ENCODE measurements around the gene CDADC1. TPM values are rescaled to one million over a fixed set of nuclear protein-coding genes. Genes with fewer than 3 reads are reported as not detected.
"Not testable (repeated sequence)": the region's sequence is repeated elsewhere in the genome, so short reads cannot be mapped to it uniquely, and the experiment has no call there.

CDADC1 gene
- total RNA-seq, 1 donor from 2014 or later: 8.4 TPM

GRCh38 chr13:49287995-49288394 is 40.3 kb downstream of the CDADC1 start:
- no peaks in the 10 kb centered on the region for H3K9me3 Mint-ChIP-seq (ENCODE audit: unreplicated experiment)
- H3K4me3 Mint-ChIP-seq (ENCODE audit: unreplicated experiment): no peak overlapping the region
- H3K27ac Mint-ChIP-seq (ENCODE audit: unreplicated experiment): no peak overlapping the region
- no peak for DNase-seq (ENCODE audit: extremely low spot score, unreplicated experiment)
- no peak for TF ChIP-seq CTCF (IDR thresholded peaks at IDR 0.05)
- H3K36me3 Mint-ChIP-seq (ENCODE audit: unreplicated experiment): no peaks in the 10 kb centered on the region
- peaks cover 3% of the 10 kb centered on the region for H3K4me1 Mint-ChIP-seq (ENCODE audit: unreplicated experiment)
- no peaks in the 10 kb centered on the region for H3K27me3 Mint-ChIP-seq (ENCODE audit: unreplicated experiment)

GRCh38 chr13:49288458-49288857 is 40.7 kb downstream of the CDADC1 start:
- H3K27ac Mint-ChIP-seq (ENCODE audit: unreplicated experiment): no peak overlapping the region
- no peaks in the 10 kb centered on the region for H3K9me3 Mint-ChIP-seq (ENCODE audit: unreplicated experiment)
- H3K27me3 Mint-ChIP-seq (ENCODE audit: unreplicated experiment): no peaks in the 10 kb centered on the region
- peaks cover 3% of the 10 kb centered on the region for H3K4me1 Mint-ChIP-seq (ENCODE audit: unreplicated experiment)
- no peak for TF ChIP-seq CTCF (IDR thresholded peaks at IDR 0.05)
- no peak for DNase-seq (ENCODE audit: extremely low spot score, unreplicated experiment)
- no peak overlapping the region for H3K4me3 Mint-ChIP-seq (ENCODE audit: unreplicated experiment)
- no peaks in the 10 kb centered on the region for H3K36me3 Mint-ChIP-seq (ENCODE audit: unreplicated experiment)

GRCh38 chr13:49292742-49293486 is 45.2 kb downstream of the CDADC1 start:
- no peak overlapping the region for H3K27ac Mint-ChIP-seq (ENCODE audit: unreplicated experiment)
- no peaks in the 10 kb centered on the region for H3K36me3 Mint-ChIP-seq (ENCODE audit: unreplicated experiment)
- H3K27me3 Mint-ChIP-seq (ENCODE audit: unreplicated experiment): no peaks in the 10 kb centered on the region
- H3K4me1 Mint-ChIP-seq (ENCODE audit: unreplicated experiment): peaks cover 3% of the 10 kb centered on the region
- H3K4me3 Mint-ChIP-seq (ENCODE audit: unreplicated experiment): no peak overlapping the region
- no peaks in the 10 kb centered on the region for H3K9me3 Mint-ChIP-seq (ENCODE audit: unreplicated experiment)
- no peak for DNase-seq (ENCODE audit: extremely low spot score, unreplicated experiment)
- TF ChIP-seq CTCF (IDR thresholded peaks at IDR 0.05): no peak

- H3K4me3 Mint-ChIP-seq (ENCODE audit: unreplicated experiment); H3K36me3 Mint-ChIP-seq (ENCODE audit: unreplicated experiment); H3K9me3 Mint-ChIP-seq (ENCODE audit: unreplicated experiment); H3K4me1 Mint-ChIP-seq (ENCODE audit: unreplicated experiment); H3K27me3 Mint-ChIP-seq (ENCODE audit: unreplicated experiment); DNase-seq (ENCODE audit: extremely low spot score, unreplicated experiment); H3K27ac Mint-ChIP-seq (ENCODE audit: unreplicated experiment): not testable (repeated sequence)
Measured at GRCh38 chr13:49294723-49295122, 47.0 kb downstream of the CDADC1 start.

GRCh38 chr13:49295244-49295643 is 47.5 kb downstream of the CDADC1 start:
- Mint-ChIP-seq H3K27me3 (ENCODE audit: unreplicated experiment) (no peaks in the 10 kb centered on the region), H3K36me3 (ENCODE audit: unreplicated experiment) (no peaks in the 10 kb centered on the region), H3K27ac (ENCODE audit: unreplicated experiment) (no peak overlapping the region), H3K9me3 (ENCODE audit: unreplicated experiment) (no peaks in the 10 kb centered on the region), H3K4me3 (ENCODE audit: unreplicated experiment) (no peak overlapping the region), H3K4me1 (ENCODE audit: unreplicated experiment) (peaks cover 4% of the 10 kb centered on the region)
- no peak for TF ChIP-seq CTCF (IDR thresholded peaks at IDR 0.05)
- DNase-seq (ENCODE audit: extremely low spot score, unreplicated experiment): no peak
